Endothelial cell of umbilical vein (primary cell): Measurements from ENCODE around the gene ZAR1. TPM values are rescaled to one million over a fixed set of nuclear protein-coding genes. Genes with fewer than 3 reads are reported as not detected.
A peak's percentile ranks its signal among the peaks of the same experiment; 100 is the strongest.

Experiments used
- BruUV-seq: library from RNA; stranded (reverse); fragments of 400-500 nt; replicated peaks from 2 replicates; lab custom pipeline; 2021; lab: Mats Ljungman, UMichigan
- CTCF ChIA-PET: fragments of 300-600, 350-600 bp; sonication (Branson Sonifier 250); formaldehyde crosslinking; loops from one replicate; lab custom pipeline; 2021; ENCODE audit warnings: antibody characterized with exemption, inconsistent platforms; lab: Charles Lee
- POLR2A ChIA-PET: fragments of 300-600, 350-600 bp; sonication (Branson Sonifier 250); formaldehyde crosslinking; loops from one replicate; lab custom pipeline; 2021; ENCODE audit warnings: antibody characterized with exemption, inconsistent platforms; lab: Charles Lee
- DNase-seq: peaks from one replicate; pipeline ENCODE4 v3.0.0-alpha.2; 2011; ENCODE audit warnings: low read depth, low spot score
- FAIRE-seq: peaks from 2 replicates; lab custom pipeline; 2011; peaks lifted over from hg19 to GRCh38; lab: Jason Lieb, UNC
- H2AFZ ChIP-seq: 2 replicates; pipeline ENCODE4 v1.6.0; 2012; ENCODE audit warnings: low read depth, low read length, control low read depth, inconsistent platforms
- H3K27ac ChIP-seq: 2 replicates; pipeline ENCODE4 v1.5.1; 2011; ENCODE audit warnings: low read depth, mild to moderate bottlenecking, control low read depth, low read length, moderate library complexity; ENCODE audit not compliant: insufficient read depth
- H3K27me3 ChIP-seq, 2 experiments: 2 replicates each; pipeline versions ENCODE4 v1.6.0 to v1.6.1; 2011; ENCODE audit warnings: low read length in 2 of 2, mixed read lengths in 1 of 2; ENCODE audit not compliant: control insufficient read depth in 2 of 2, insufficient read depth in 2 of 2
- H3K36me3 ChIP-seq, 2 experiments: 2 replicates in 1 of 2; 3 replicates in 1 of 2; pipeline ENCODE4 v1.5.1; 2011; ENCODE audit warnings: low read length in 2 of 2, mild to moderate bottlenecking in 1 of 2, moderate library complexity in 1 of 2; ENCODE audit not compliant: control insufficient read depth in 2 of 2, insufficient read depth in 2 of 2; ENCODE audit errors: extremely low read depth in 1 of 2
- H3K4me1 ChIP-seq: 3 replicates; pipeline ENCODE4 v1.5.1; 2011; ENCODE audit warnings: mild to moderate bottlenecking, low read length; ENCODE audit not compliant: control insufficient read depth, insufficient read depth; ENCODE audit errors: extremely low read depth
- H3K4me2 ChIP-seq: 2 replicates; pipeline ENCODE4 v1.6.1; 2011; ENCODE audit warnings: low read length, control low read depth, mixed read lengths; ENCODE audit not compliant: insufficient read depth
- H3K4me3 ChIP-seq, 3 experiments: fragments of 200-600 bp in 1 of 3; sonication (generic), shearing (Covaris generic) in 1 of 3; replicated peaks in 1 of 3; 2 replicates each; pipeline ENCODE4 v1.5.1; 2011 to 2016; ENCODE audit warnings: control low read depth in 3 of 3, low read length in 3 of 3, mild to moderate bottlenecking in 2 of 3, inconsistent platforms in 1 of 3, low read depth in 1 of 3, moderate library complexity in 1 of 3; ENCODE audit not compliant: insufficient read depth in 1 of 3
- H3K79me2 ChIP-seq: 2 replicates; pipeline ENCODE4 v1.6.0; 2012; ENCODE audit warnings: low read length, inconsistent platforms; ENCODE audit not compliant: control insufficient read depth, insufficient read depth
- H3K9ac ChIP-seq: replicated peaks from 2 replicates; pipeline ENCODE3; 2011; ENCODE audit warnings: low read length, control low read depth; ENCODE audit not compliant: insufficient read depth; ENCODE audit errors: extremely low read depth
- H3K9me1 ChIP-seq: replicated peaks from 3 replicates; pipeline ENCODE4 v1.6.0; 2011; ENCODE audit warnings: mild to moderate bottlenecking, low read length; ENCODE audit not compliant: control insufficient read depth, insufficient read depth; ENCODE audit errors: extremely low read depth
- H3K9me3 ChIP-seq: replicated peaks from 2 replicates; pipeline ENCODE4 v1.5.1; 2012; ENCODE audit warnings: low read length, inconsistent platforms; ENCODE audit not compliant: control insufficient read depth, insufficient read depth
- H4K20me1 ChIP-seq: replicated peaks from 2 replicates; pipeline ENCODE3; 2011; ENCODE audit warnings: mild to moderate bottlenecking, low read length; ENCODE audit not compliant: control insufficient read depth, insufficient read depth; ENCODE audit errors: extremely low read depth
- CTCF ChIP-seq, 2 donors: IDR thresholded peaks; 1 replicate in 1 of 2; 2 replicates in 1 of 2; pipeline ENCODE4 v1.5.1; 2011; ENCODE audit warnings: low read length in 2 of 2, mild to moderate bottlenecking in 2 of 2, moderate library complexity in 2 of 2, control low read depth in 1 of 2, inconsistent platforms in 1 of 2, low read depth in 1 of 2; ENCODE audit not compliant: insufficient read depth in 1 of 2; ENCODE audit errors: extremely low read depth in 1 of 2
- EZH2 ChIP-seq: IDR thresholded peaks from 2 replicates; pipeline ENCODE4 v1.6.1; 2012; ENCODE audit warnings: borderline replicate concordance, low read depth, mild to moderate bottlenecking, moderate library complexity, low read length, inconsistent platforms; ENCODE audit not compliant: severe bottlenecking
- FOS ChIP-seq: IDR thresholded peaks from 2 replicates; pipeline ENCODE4 v1.6.1; 2011; ENCODE audit warnings: mild to moderate bottlenecking, low read length, moderate library complexity, borderline replicate concordance; ENCODE audit not compliant: insufficient read depth
- JUN ChIP-seq: IDR thresholded peaks from 2 replicates; pipeline ENCODE4 v1.6.1; 2011; ENCODE audit warnings: borderline replicate concordance, low read depth; ENCODE audit not compliant: insufficient read length, insufficient read depth
- MYC ChIP-seq: IDR thresholded peaks from one replicate; pipeline ENCODE4 v1.6.1; 2011; ENCODE audit warnings: mild to moderate bottlenecking, low read depth, low read length
- POLR2AphosphoS5 ChIP-seq: IDR thresholded peaks from 2 replicates; pipeline ENCODE4 v1.6.1; 2012; ENCODE audit warnings: low read depth, mild to moderate bottlenecking, control low read depth, low read length, moderate library complexity; ENCODE audit not compliant: insufficient read depth
- dilution Hi-C: fragments of 300-500 bp; cut with MboI; formaldehyde crosslinking; loops from one replicate; pipeline ENCODE4 v1.15.0; 2019; ENCODE audit warnings: low sequenced_read_pairs; ENCODE audit not compliant: extremely low pct_ligation_motif_present
- intact Hi-C: fragments of 100-400 bp; cut with micrococcal nuclease; formaldehyde crosslinking; loops from one replicate; pipeline ENCODE4 v1.10.0; 2022
- polyA plus RNA-seq, 4 experiments: library from polyadenylated mRNA; depleted of rRNA in 3 of 4; stranded (reverse) in 3 of 4; unstranded in 1 of 4; fragments of >200 nt; gene quantifications; 2 replicates each; pipeline versions ENCODE4 v1.2.1 to v1.2.3, GENCODE V29; 2011 to 2012; ENCODE audit warnings: missing spikeins in 1 of 4
- total RNA-seq: library from RNA; stranded (reverse); gene quantifications from 2 replicates; pipeline ENCODE4 v1.2.3, GENCODE V29; 2021

The ZAR1 gene
- total and polyA plus RNA-seq, 2 donors (not counting 3 experiments of a cell fraction or from before 2014, with no cell fraction given) = not detected

DNA sequence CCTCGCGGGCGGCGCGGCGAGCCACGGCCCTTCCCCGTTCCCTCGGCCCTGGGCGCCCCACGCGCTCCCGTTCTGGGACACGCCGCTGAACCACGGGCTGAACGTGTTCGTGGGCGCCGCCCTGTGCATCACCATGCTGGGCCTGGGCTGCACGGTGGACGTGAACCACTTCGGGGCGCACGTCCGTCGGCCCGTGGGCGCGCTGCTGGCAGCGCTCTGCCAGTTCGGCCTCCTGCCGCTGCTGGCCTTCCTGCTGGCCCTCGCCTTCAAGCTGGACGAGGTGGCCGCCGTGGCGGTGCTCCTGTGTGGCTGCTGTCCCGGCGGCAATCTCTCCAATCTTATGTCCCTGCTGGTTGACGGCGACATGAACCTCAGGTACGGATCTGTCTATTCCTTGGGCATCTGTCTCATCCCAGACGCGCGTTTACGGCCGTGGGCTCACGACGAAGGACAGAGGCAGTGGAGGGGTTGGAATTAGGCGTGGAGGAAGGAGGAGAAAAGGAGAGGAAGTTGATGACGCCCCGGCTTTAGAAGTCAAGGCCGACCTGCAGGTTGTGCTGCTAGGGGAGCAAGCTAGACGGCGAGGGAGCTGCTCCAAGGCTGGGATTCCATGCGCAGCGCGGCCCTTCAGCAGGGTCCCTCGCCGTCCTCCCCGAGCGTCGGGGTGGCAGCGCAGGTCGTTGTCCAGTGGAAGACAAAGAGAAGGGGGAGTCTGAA, 6.1 kb upstream of the ZAR1 start:
- ChIA-PET POLR2A (no interaction called here), CTCF (no interaction called here)
- H3K4me1 ChIP-seq = no peaks in the 10 kb centered on the region
- no peaks in the 10 kb centered on the region for H3K79me2 ChIP-seq
- H2AFZ ChIP-seq = peak overlapping the region; percentile 39
- H3K36me3 ChIP-seq = no peaks in the 10 kb centered on the region
- H3K9me3 ChIP-seq = no peaks in the 10 kb centered on the region
- no peak overlapping the region for H3K4me2 ChIP-seq
- BruUV-seq = no TSS peak
- TF ChIP-seq CTCF (IDR thresholded peaks at IDR 0.05; ENCODE audit: extremely low read depth in 1 of 2, insufficient read depth in 1 of 2, low read depth in 1 of 2, low read length in 2 of 2) = no peak
- TF ChIP-seq EZH2 = peak; percentile 97
- no peak overlapping the region for H3K4me3 ChIP-seq
- no peaks in the 10 kb centered on the region for H3K9me1 ChIP-seq
- no peak overlapping the region for H3K27ac ChIP-seq
- dilution Hi-C loops (no loop called here), intact Hi-C loops (no loop called here)
- no peaks in the 10 kb centered on the region for H4K20me1 ChIP-seq
- no peak for DNase-seq
- H3K27me3 ChIP-seq = peaks cover 53 to 78% of the 10 kb centered on the region in 2 experiments
- no peak overlapping the region for H3K9ac ChIP-seq
- FAIRE-seq = no peak

GRCh38 chr4:48484494-48485168, 5.4 kb upstream of the ZAR1 start:
- Histone ChIP-seq H3K27ac (no peak overlapping the region), H2AFZ (no peak overlapping the region), H3K9me3 (no peaks in the 10 kb centered on the region), H3K79me2 (no peaks in the 10 kb centered on the region), H3K27me3 (peaks cover 55 to 85% of the 10 kb centered on the region in 2 experiments), H3K9ac (no peak overlapping the region), H3K36me3 (no peaks in the 10 kb centered on the region), H3K4me3 (no peak overlapping the region), H4K20me1 (no peaks in the 10 kb centered on the region), H3K4me1 (no peaks in the 10 kb centered on the region), H3K9me1 (no peaks in the 10 kb centered on the region), H3K4me2 (no peak overlapping the region)
- dilution Hi-C loops = no loop called here
- FAIRE-seq (no peak), DNase-seq (no peak)
- ChIA-PET CTCF (no interaction called here), POLR2A (no interaction called here)
- BruUV-seq = no TSS peak
- TF ChIP-seq POLR2AphosphoS5 (no peak), FOS (no peak), MYC (no peak), JUN (no peak)
- intact Hi-C loops = no loop called here
